Muscle layer of duodenum (tissue), 2 donors: Measurements from ENCODE around the gene TSSK2.
"Not testable (repeated sequence)": the region's sequence is repeated elsewhere in the genome, so short reads cannot be mapped to it uniquely, and the experiment has no call there.

Source experiments
- H3K27ac ChIP-seq: one replicate; pipeline ENCODE4 v1.7.0; 2013; ENCODE audit warnings: mild to moderate bottlenecking, low read length
- H3K27me3 ChIP-seq: one replicate; pipeline ENCODE4 v1.7.0; 2013; ENCODE audit warnings: low read depth, mild to moderate bottlenecking, control low read depth, low read length
- H3K36me3 ChIP-seq, 2 donors: one replicate each; pipeline ENCODE4 v1.7.0; 2013; ENCODE audit warnings: low read length in 2 of 2, control low read depth in 1 of 2, mild to moderate bottlenecking in 1 of 2; ENCODE audit not compliant: insufficient read depth in 2 of 2, control insufficient read depth in 1 of 2
- H3K4me1 ChIP-seq, 2 donors: one replicate each; pipeline ENCODE4 v1.7.0; 2013; ENCODE audit warnings: low read length in 2 of 2, mild to moderate bottlenecking in 2 of 2, control low read depth in 1 of 2, moderate library complexity in 1 of 2; ENCODE audit not compliant: insufficient read depth in 2 of 2, control insufficient read depth in 1 of 2
- H3K4me3 ChIP-seq, 2 donors: one replicate each; pipeline ENCODE4 v1.7.0; 2013; ENCODE audit warnings: low read length in 2 of 2, low read depth in 1 of 2, mild to moderate bottlenecking in 1 of 2
- H3K9me3 ChIP-seq, 2 donors: one replicate each; pipeline ENCODE4 v1.7.0; 2013; ENCODE audit warnings: low read length in 2 of 2, control low read depth in 1 of 2, mild to moderate bottlenecking in 1 of 2; ENCODE audit not compliant: control insufficient read depth in 1 of 2
- donor health status: healthy.

The TSSK2 gene

GRCh38 chr22:19130959-19131684 lies at the start of gene TSSK2:
Gene TSSK2 (plus strand): TSS chr22:19131308. CDS start chr22:19131400, 92 bp downstream.
- Histone ChIP-seq H3K27me3 (no peaks in the 10 kb centered on the region), H3K36me3 (peaks cover 4 to 50% of the 10 kb centered on the region in 2 donors), H3K4me3 (no peak within 1 kb of the TSS), H3K9me3 (no peaks in the 10 kb centered on the region), H3K4me1 (no peaks in the 10 kb centered on the region), H3K27ac (no peak within 1 kb of the TSS)

GRCh38 chr22:19081351-19081750 lies 49.8 kb upstream of the TSSK2 start:
- H3K4me3 ChIP-seq, result no peak overlapping the region

GRCh38 chr22:19082101-19082500 lies 49.0 kb upstream of the TSSK2 start:
- no peak overlapping the region for H3K27ac ChIP-seq
- H3K36me3 ChIP-seq, result peaks cover 0 to 20% of the 10 kb centered on the region in 2 donors
- H3K4me3 ChIP-seq, result no peak overlapping the region
- H3K9me3 ChIP-seq, result no peaks in the 10 kb centered on the region
- no peaks in the 10 kb centered on the region for H3K27me3 ChIP-seq
- peaks cover 0 to 8% of the 10 kb centered on the region in 2 donors for H3K4me1 ChIP-seq

More at GRCh38 chr22:19081351-19081750, 49.8 kb upstream of the TSSK2 start:
- H3K27me3 ChIP-seq, result no peaks in the 10 kb centered on the region
- H3K36me3 ChIP-seq, result peaks cover 0 to 16% of the 10 kb centered on the region in 2 donors
- H3K4me1 ChIP-seq, result peaks cover 0 to 8% of the 10 kb centered on the region in 2 donors
- H3K9me3 ChIP-seq, result no peaks in the 10 kb centered on the region
- no peak overlapping the region for H3K27ac ChIP-seq

GRCh38 chr22:19082793-19083192 lies 48.3 kb upstream of the TSSK2 start:
- peaks cover 1 to 20% of the 10 kb centered on the region in 2 donors for H3K36me3 ChIP-seq
- H3K4me3 ChIP-seq, result no peak overlapping the region
- no peaks in the 10 kb centered on the region for H3K9me3 ChIP-seq
- peaks cover 0 to 8% of the 10 kb centered on the region in 2 donors for H3K4me1 ChIP-seq
- H3K27me3 ChIP-seq, result no peaks in the 10 kb centered on the region
- H3K27ac ChIP-seq, result no peak overlapping the region

- not testable (repeated sequence) for H3K4me1 ChIP-seq, H3K27me3 ChIP-seq, H3K4me3 ChIP-seq, H3K27ac ChIP-seq, H3K9me3 ChIP-seq
- peaks cover 14 to 20% of the 10 kb centered on the region in 2 donors for H3K36me3 ChIP-seq
Observed at GRCh38 chr22:19084126-19084525, 47.0 kb upstream of the TSSK2 start.

- H3K27me3 ChIP-seq, H3K27ac ChIP-seq, H3K9me3 ChIP-seq, H3K4me1 ChIP-seq, H3K4me3 ChIP-seq: not testable (repeated sequence)
- peaks cover 14 to 17% of the 10 kb centered on the region in 2 donors for H3K36me3 ChIP-seq
Observed at GRCh38 chr22:19084586-19084985, 46.5 kb upstream of the TSSK2 start.

GRCh38 chr22:19085233-19085718 lies 45.8 kb upstream of the TSSK2 start:
- Histone ChIP-seq H3K4me3 (peak overlapping the region in 1 of 2 donors; percentile 9), H3K27ac (no peak overlapping the region), H3K36me3 (peaks cover 12 to 14% of the 10 kb centered on the region in 2 donors), H3K9me3 (no peaks in the 10 kb centered on the region), H3K27me3 (no peaks in the 10 kb centered on the region), H3K4me1 (peaks cover 0 to 8% of the 10 kb centered on the region in 2 donors)

GRCh38 chr22:19086417-19086816 lies 44.7 kb upstream of the TSSK2 start:
- H3K36me3 ChIP-seq, result peaks cover 4 to 14% of the 10 kb centered on the region in 2 donors
- H3K27me3 ChIP-seq, result no peaks in the 10 kb centered on the region
- no peak overlapping the region for H3K4me3 ChIP-seq
- peaks cover 0 to 8% of the 10 kb centered on the region in 2 donors for H3K4me1 ChIP-seq
- H3K27ac ChIP-seq, result no peak overlapping the region
- no peaks in the 10 kb centered on the region for H3K9me3 ChIP-seq

- Histone ChIP-seq H3K27me3 (no peaks in the 10 kb centered on the region), H3K36me3 (peaks cover 4 to 14% of the 10 kb centered on the region in 2 donors), H3K9me3 (no peaks in the 10 kb centered on the region), H3K27ac (no peak overlapping the region), H3K4me3 (no peak overlapping the region), H3K4me1 (peaks cover 0 to 8% of the 10 kb centered on the region in 2 donors)
Observed at GRCh38 chr22:19086896-19087295, 44.2 kb upstream of the TSSK2 start.

GRCh38 chr22:19088866-19089595 lies 42.1 kb upstream of the TSSK2 start:
- no peak overlapping the region for H3K27ac ChIP-seq
- peaks cover 4 to 14% of the 10 kb centered on the region in 2 donors for H3K36me3 ChIP-seq
- H3K9me3 ChIP-seq, result no peaks in the 10 kb centered on the region
- peaks cover 0 to 8% of the 10 kb centered on the region in 2 donors for H3K4me1 ChIP-seq
- H3K4me3 ChIP-seq, result no peak overlapping the region
- no peaks in the 10 kb centered on the region for H3K27me3 ChIP-seq

- Histone ChIP-seq H3K36me3 (peaks cover 4 to 14% of the 10 kb centered on the region in 2 donors), H3K4me1 (peaks cover 0 to 5% of the 10 kb centered on the region in 2 donors), H3K27ac (no peak overlapping the region), H3K27me3 (no peaks in the 10 kb centered on the region), H3K4me3 (no peak overlapping the region), H3K9me3 (no peaks in the 10 kb centered on the region)
Observed at GRCh38 chr22:19090183-19090582, 40.9 kb upstream of the TSSK2 start.
